ENCODE measurements around the gene ALDH16A1.
A peak's percentile ranks its signal among the peaks of the same experiment; 100 is the strongest.

The ALDH16A1 gene

GRCh38 chr19:49497789-49498103 lies 44.7 kb downstream of the ALDH16A1 start:
- TF ChIP-seq CTCF (IDR thresholded peaks at IDR 0.05; ENCODE audit: borderline replicate concordance, insufficient read depth, low read depth, low read length), result no peak
- peak overlapping the region; percentile 81 for H3K4me3 ChIP-seq (ENCODE audit: low read depth, low read length)

- H3K4me3 ChIP-seq (ENCODE audit: low read depth, low read length), result no peak overlapping the region
- no peak for TF ChIP-seq CTCF (IDR thresholded peaks at IDR 0.05; ENCODE audit: borderline replicate concordance, insufficient read depth, low read depth, low read length)
Measured at GRCh38 chr19:49498475-49498874, 45.5 kb downstream of the ALDH16A1 start.

GRCh38 chr19:49499030-49499670 lies 46.1 kb downstream of the ALDH16A1 start:
- peak overlapping the region; percentile 3 for H3K4me3 ChIP-seq (ENCODE audit: low read depth, low read length)
- no peak for TF ChIP-seq CTCF (IDR thresholded peaks at IDR 0.05; ENCODE audit: borderline replicate concordance, insufficient read depth, low read depth, low read length)

- peak; percentile 44; the same call in 1 of the 2 replicates for TF ChIP-seq CTCF (IDR thresholded peaks at IDR 0.05; ENCODE audit: borderline replicate concordance, insufficient read depth, low read depth, low read length)
Measured at GRCh38 chr19:49502866-49503581, 50.0 kb downstream of the ALDH16A1 start.

GRCh38 chr19:49503582-49503962 lies 50.5 kb downstream of the ALDH16A1 start:
- TF ChIP-seq CTCF (IDR thresholded peaks at IDR 0.05; ENCODE audit: borderline replicate concordance, insufficient read depth, low read depth, low read length), result no peak
- H3K4me3 ChIP-seq (ENCODE audit: low read depth, low read length), result no peak overlapping the region

More at GRCh38 chr19:49502866-49503581, 50.0 kb downstream of the ALDH16A1 start:
- no peak overlapping the region for H3K4me3 ChIP-seq (ENCODE audit: low read depth, low read length)

GRCh38 chr19:49506575-49507105 lies 53.6 kb downstream of the ALDH16A1 start:
- peak; percentile 82 for TF ChIP-seq CTCF (IDR thresholded peaks at IDR 0.05; ENCODE audit: borderline replicate concordance, insufficient read depth, low read depth, low read length)
- H3K4me3 ChIP-seq (ENCODE audit: low read depth, low read length), result no peak overlapping the region

Data from GM12875 (cell line).